GM18907 (cell line): ENCODE data around the gene USP34.
A peak's percentile ranks its signal among the peaks of the same experiment; 100 is the strongest.
"Not testable (repeated sequence)": the region's sequence is repeated elsewhere in the genome, so short reads cannot be mapped to it uniquely, and the experiment has no call there.

ENCODE experiments used
- ATAC-seq: cut with Tn5 transposase; IDR thresholded peaks from one replicate; pipeline ENCODE4 v1.9.1; 2021; ENCODE audit warnings: mild to moderate bottlenecking, moderate library complexity; ENCODE audit not compliant: unreplicated experiment

Gene USP34

GRCh38 chr2:61465045-61465444 is 5.8 kb downstream of the USP34 start:
- ATAC-seq = no peak

- ATAC-seq = no peak
Measured at GRCh38 chr2:61463769-61464475, 7.0 kb downstream of the USP34 start.

- no peak for ATAC-seq
Measured at GRCh38 chr2:61461404-61461803, 9.5 kb downstream of the USP34 start.

- no peak for ATAC-seq
Measured at GRCh38 chr2:61460163-61460562, 10.7 kb downstream of the USP34 start.

DNA sequence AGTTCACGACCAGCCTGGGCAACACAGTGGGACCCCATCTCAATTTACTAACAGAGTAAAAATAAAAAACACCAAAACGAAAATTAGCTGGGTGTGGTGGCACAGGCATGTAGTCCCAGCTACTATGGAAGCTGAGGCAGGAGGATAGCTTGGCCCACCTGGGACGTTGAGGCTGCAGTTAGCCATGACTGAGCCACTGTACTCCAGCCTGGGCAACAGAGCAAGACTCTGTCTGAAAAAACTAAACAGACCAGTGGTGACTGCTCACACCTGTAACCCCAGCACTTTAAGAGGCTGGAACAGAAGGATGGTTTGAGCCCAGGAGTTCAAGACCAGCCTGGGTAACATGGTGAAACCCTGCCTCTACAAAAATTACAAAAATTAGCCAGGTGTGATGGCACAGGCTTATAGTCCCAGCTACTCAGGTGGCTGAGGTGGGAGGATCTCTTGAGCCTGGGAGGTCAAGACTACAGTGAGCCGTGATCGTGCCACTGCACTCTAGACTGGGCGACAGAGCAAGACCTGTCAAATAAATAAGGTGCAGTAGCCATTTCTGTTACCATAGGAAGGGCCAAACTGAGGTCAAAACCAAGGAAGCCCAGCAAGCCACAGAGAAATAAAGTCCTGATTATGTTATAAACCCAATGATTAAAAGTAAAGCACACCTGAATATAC is 14.0 kb downstream of the USP34 start:
- ATAC-seq = no peak

DNA sequence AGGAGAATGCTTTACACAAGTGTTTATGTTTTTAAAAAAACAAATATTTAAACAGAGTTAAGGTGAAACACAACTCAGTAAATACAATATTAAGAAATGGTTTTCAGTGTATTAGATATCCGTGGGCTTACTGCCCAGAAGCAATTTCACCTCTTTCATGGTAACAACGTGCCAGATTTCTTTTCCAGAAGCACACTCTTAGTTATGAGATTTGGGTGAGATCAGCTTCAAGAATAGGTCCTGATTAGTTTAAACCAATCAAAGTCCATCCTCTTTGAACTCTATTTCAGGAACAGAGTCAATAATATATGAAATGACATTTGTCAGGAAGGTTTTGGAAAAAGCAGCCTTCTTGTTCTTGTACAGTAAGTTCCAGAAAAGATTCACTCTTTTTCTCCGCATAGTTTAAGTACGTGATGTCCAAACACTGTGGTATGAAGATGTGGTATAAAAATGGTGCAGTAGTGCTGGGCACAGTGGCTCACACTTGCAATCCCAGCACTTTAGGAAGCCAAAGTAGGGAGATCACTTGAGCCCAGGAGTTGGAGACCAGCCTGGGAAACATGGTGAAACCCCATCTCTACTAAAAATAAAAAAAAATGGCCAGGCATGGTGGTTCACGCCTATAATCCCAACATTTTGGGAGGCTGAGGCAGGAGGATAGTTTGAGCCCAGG is 14.7 kb downstream of the USP34 start:
- no peak for ATAC-seq

DNA sequence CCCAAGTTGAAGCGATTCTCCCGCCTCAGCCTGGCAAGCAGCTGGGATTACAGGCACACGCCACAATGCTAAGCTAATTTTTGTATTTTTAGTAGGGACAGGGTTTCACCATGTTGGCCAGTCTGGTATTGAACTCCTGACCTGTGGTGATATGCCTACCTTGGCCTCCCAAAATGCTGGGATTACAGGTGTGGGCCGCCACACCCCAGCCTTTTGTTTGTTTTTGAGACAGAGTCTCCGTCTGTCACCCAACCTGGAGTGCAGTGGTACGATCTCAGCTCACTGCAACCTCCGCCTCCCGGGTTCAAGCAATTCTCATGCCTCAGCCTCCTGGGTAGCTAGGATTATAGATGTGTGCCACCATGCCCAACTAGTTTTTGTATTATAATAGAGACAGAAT is 15.9 kb downstream of the USP34 start:
- not testable (repeated sequence) for ATAC-seq

DNA sequence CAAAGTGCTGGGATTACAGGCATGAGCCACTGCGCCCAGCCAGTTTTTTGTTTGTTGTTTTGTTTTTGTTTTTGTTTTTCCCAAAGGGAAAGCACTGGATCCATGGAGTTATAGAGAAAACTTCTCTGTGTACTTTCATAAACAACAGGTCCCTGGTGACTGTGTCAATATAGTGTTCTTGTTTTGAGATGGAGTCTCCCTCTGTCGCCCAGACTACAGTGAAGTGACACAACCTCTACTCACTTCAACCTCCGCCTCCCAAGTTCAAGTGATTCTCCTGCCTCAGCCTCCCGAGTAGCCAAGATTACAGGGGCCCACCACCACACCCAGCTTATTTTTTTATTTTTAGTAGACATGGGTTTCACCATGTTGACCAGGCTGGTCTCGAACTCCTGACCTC is 16.5 kb downstream of the USP34 start:
- ATAC-seq = no peak

GRCh38 chr2:61452392-61452791 is 18.5 kb downstream of the USP34 start:
- no peak for ATAC-seq

- no peak for ATAC-seq
Measured at GRCh38 chr2:61451178-61451577, 19.7 kb downstream of the USP34 start.

- peak; percentile 49 for ATAC-seq
Measured at GRCh38 chr2:61450144-61450543, 20.7 kb downstream of the USP34 start.

DNA sequence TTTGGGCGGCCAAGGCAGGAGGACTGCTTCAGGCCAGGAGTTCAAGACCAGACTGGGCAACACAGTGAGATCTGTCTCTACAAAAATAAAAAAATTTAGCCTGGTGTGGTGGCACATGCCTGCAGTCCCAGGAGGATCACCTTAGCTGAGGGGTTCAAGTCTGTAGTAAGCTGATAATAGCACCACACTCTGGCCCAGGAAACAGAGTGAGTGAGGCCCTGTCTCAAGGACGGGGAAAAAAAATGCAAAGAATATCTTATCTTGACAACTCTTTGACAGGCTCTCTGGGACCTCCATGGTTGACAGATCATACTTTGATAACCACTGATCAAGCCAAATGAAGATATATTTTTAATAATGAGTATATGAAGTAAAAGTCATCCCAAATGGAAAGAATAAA is 22.7 kb downstream of the USP34 start:
- no peak for ATAC-seq

DNA sequence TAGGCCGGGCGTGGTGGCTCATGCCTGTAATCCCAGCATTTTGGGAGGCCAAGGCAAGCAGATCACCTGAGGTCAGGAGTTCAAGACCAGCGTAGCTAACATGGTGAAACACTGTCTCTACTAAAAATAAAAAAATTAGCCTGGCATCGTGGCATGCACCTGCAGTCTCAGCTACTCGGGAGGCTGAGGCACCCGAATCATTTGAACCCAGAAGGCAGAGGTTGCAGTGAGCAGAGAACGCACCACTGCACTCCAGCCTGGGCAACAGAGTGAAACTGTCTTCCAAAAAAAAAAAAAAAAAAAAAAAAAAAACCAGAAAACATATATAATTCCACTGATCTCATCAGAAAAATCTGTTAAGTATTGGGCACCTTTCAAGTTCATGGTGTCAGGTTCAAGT is 23.9 kb downstream of the USP34 start:
- ATAC-seq = not testable (repeated sequence)

DNA sequence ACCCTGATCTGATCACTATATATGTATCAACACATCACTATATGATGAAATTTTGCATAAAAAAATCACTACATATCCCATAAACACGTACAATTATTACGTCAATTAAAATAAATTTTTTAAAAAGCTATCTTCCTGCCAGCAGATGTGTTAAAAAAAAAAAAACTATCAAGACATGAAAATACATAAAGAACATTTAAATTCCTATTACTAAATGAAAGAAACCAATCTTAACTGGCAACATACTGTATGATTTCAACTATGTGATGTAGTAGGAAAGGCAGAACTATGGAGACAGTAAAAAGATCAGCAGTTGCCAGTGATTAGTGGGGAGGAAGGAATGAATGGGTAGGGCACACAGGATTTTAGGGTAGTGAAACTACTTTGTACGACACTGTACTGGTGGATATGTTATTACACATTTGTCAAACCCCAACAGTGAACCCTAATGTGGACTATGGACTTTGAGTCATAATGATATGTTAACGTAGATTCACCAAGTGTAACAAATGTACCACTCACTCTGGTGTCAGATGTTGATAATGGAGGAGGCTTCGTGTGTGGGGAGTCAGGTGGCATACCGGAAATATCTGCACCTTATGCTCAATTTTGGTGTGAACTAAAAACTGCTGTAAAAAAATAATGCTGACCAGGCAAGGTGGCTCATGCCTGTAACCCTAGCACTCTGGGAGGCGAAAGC is 27.4 kb downstream of the USP34 start:
- ATAC-seq = peak; percentile 94

DNA sequence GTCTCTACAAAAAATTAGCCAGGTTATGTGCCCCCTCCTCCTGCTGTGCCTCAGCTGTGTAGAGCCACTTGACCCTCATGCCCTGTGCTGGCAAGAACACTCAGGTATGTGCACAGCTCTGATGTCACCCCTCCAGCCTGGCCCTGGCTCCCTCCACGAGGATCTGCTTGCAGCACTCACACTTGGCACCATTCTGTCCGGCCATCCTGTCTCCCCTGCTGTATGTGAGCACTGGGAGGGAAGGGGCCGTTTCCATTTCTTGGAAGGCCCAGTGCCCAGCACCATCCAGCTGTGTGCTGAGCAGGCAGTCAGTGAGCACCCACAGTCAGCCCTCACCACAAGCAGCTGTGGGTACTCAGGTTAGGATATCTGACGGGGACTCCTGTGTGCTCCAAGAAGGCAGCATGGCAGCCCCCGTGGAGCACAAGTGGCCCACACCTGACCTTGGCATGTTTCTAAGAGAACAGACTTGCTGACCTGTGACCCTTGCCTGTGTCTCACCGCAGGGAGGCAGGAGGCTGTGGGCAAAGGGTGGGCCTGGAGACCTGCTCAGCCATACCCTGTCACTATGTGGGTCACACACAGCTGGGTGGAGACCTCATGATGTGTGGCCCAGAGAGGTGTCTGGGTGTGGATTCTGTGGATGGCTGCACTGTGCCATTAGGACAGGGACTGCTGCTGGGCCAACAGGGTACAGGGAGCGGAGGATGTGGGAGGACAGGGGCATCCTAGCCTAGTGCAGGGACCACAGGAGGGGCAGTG is 31.5 kb downstream of the USP34 start:
- ATAC-seq = no peak

DNA sequence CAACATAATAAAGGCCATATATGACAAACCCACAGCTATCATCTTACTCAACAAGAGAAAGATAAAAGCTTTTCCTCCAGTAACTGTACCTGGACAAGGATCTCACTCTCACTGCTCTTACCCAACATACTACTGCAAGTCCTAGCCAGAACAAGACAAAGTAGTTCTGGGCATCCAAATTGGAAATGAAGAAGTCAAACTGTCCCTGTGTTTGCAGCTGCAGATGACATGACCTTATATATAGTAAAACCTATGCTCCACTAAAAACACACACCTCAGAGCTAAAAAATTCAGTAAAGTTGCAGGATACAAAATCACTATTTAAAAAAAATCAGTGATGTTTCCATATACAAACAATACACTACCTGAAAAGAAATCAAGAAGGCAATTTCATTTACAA is 32.2 kb downstream of the USP34 start:
- ATAC-seq = no peak

DNA sequence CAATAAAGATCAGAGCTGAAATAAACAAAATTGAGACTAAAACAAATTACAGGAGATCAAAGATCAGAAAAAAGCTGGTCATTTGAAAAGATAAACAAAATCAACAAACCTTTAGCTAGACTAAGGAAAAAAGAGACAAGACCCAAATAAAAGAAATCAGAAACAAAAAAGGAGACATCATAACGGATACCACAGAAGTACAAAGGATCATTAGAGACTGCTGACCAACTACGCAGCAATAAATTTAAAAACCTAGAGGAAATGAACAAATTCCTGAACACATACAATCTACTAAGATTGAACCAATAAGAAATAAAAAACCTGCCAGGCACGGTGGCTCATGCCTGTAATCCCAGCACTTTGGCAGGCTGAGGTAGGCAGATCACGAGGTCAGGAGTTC is 33.7 kb downstream of the USP34 start:
- no peak for ATAC-seq

GRCh38 chr2:61436092-61436491 is 34.8 kb downstream of the USP34 start:
- no peak for ATAC-seq

GRCh38 chr2:61435291-61435690 is 35.6 kb downstream of the USP34 start:
- ATAC-seq = no peak

DNA sequence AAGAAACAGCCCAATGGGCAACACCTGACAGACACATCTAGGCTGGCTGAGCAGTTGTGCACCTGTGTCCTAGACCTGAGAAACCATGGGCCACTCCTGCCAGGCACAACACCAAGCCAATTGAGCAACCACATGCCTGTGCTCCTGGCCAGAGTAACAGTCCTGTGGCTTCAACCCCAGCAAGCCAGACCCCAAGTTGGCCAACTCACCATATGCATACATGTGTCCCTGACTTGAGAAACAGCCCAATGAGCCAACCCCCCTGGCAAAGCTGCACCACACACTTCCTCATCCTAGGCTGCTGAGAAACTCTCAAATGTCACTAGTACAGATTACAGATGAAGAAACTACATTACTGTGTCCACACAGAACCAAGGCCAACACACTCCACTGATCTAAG is 36.6 kb downstream of the USP34 start:
- ATAC-seq = peak; percentile 44

GRCh38 chr2:61433606-61434005 is 37.3 kb downstream of the USP34 start:
- no peak for ATAC-seq
